HG03060 (cell line): Measurements from ENCODE around the gene CEP290.
A peak's percentile ranks its signal among the peaks of the same experiment; 100 is the strongest.
"Not testable (repeated sequence)": the region's sequence is repeated elsewhere in the genome, so short reads cannot be mapped to it uniquely, and the experiment has no call there.

ENCODE experiments used
- ATAC-seq: cut with Tn5 transposase; IDR thresholded peaks from one replicate; pipeline ENCODE4 v1.9.1; 2021; ENCODE audit warnings: low read depth, moderate number of reproducible peaks; ENCODE audit not compliant: unreplicated experiment

The CEP290 gene

GRCh38 chr12:88144546-88145468, 2.9 kb upstream of the CEP290 start:
- no peak for ATAC-seq

GRCh38 chr12:88144037-88144436, 2.1 kb upstream of the CEP290 start:
- ATAC-seq, result no peak

DNA sequence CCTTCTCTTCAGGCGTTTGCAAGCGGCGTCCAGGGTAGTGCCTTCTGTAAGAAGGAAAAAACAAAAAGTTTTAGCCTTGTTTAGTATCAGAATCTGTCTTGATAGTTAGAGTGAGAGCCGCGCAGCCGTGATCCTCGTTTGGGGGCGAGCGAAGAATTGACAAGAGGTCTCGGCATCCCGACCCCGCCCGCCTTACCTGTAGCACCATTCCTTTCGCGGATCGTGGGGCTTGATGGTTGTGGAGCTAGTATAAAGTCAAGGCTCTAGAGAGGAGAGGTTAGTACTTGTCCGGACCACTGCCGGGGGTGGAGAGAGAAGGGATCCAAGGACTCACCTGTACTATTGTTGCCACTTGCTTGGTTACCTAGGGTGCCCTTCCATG, 713 bp upstream of the CEP290 start:
- ATAC-seq, result no peak

- no peak for ATAC-seq
These were observed 489 bp downstream of the CEP290 start for GRCh38 chr12:88141425-88141773.

DNA sequence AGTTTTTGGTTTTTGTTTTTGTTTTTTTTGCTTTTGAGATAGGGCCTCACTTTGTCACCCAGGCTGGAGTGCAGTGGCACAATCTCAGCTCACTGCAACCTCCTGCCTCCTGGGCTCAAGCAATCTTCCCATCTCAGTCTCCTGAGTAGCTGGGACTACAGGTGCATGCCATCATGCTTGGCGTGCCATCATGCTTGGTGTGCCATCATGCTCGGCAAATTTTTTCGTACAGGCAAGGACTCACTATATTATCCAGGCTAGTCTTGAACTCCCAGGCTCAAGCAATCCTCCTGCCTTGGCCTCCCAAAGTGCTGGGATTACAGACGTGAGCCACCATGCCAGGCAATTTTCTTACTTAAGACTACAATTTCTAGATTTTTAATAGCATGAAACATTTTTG, 2.2 kb downstream of the CEP290 start:
- ATAC-seq, result not testable (repeated sequence)

- ATAC-seq, result not testable (repeated sequence)
These were observed 8.7 kb downstream of the CEP290 start for GRCh38 chr12:88133181-88133580.

DNA sequence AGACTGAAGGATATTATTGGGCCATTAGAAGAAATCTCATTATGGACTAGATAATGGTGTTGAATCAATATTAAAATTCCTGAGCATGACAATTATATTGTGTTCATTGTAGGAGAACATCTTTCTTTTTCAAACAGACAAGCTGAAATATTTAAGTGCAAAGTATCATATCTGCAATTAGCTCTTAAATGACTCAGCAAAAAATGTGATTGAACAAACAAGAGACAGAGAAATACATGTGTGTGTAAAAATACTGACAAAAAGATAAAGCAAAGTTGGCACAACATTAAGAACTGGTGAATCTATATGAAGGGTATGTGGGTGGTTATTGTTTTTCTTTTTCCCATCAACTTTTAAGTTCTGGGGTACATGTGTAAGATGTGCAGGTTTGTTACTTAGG, 9.5 kb downstream of the CEP290 start:
- no peak for ATAC-seq

GRCh38 chr12:88127855-88128254, 14.0 kb downstream of the CEP290 start:
- ATAC-seq, result no peak

DNA sequence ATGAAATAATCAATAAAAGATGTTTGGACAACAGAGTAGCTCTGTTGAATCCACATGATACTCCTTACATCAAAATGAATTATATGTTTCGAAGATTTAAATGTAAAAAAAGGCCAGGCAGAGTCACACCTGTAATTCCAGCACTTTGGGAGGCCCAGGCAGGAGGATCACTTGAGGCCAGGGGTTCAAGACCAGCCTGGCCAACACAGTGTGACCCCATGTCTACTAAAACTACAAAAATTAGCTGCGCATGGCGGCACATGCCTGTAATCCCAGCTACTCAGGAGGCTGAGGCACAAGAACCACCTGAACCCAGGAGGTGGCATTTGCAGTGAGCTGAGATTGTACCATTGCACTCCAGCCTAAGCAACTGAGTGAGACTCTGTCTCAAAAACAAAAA, 14.8 kb downstream of the CEP290 start:
- no peak for ATAC-seq

DNA sequence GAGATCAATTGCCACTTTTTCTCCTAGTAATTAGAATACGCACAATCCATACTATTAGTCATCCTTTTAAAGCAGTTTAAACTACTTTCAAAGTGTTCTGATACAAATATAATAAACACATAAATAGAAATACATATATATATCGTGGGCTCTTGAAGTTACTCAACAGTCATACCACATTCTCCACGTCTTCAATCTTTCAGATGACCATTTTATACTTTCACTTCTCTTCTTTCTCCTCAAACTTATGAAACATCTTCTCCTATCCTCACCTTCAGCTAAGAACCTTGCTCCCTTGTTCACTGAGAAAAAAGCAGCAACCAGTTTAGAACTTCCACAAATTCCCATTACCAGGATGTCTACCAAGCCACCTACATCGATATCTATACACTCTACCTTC, 19.2 kb downstream of the CEP290 start:
- no peak for ATAC-seq

DNA sequence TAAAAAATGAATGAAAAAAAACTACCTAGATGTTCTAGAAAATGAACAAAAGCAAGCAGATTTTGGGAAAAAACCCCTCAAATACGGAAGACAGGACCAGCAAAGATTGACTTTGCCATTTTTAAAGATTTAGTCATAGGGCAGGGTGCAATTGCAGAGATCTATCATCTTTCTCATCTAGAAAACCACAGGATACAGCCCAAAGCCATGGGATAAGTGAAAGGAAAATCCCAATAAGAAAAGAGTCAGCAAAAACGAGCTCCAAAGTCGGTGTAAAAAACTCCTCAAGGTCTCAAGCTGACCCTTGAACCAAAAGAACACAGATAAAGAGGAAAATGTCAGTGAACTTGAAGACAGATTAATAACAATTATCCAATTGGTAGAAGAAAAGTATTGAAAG, 28.0 kb downstream of the CEP290 start:
- ATAC-seq, result no peak

DNA sequence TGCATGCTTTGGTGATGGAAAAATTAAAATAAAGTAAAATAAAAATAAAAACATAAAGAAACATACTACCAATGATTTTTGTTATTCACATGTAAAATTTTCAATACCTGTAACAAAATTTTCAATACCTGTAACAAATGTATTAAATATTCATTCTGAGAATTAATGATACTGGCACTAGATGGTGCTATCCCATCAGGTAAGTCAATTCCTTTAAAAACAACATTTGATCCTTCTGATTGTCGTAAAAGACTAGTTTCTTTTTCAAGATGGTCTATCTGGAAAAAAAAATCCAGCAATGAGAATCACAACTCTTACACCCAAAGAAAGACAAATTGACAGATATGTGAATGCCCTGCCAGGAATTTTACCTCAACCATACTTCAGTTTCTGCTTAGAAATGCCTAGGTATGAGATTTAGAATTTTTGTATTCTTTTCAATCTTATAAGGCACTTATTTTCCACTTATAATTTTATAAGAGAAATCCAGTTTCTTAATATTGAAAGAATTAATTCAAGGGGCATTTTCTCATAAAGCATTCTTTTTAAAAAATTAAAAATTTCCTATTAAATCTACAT, 30.7 kb downstream of the CEP290 start:
- ATAC-seq, result no peak

DNA sequence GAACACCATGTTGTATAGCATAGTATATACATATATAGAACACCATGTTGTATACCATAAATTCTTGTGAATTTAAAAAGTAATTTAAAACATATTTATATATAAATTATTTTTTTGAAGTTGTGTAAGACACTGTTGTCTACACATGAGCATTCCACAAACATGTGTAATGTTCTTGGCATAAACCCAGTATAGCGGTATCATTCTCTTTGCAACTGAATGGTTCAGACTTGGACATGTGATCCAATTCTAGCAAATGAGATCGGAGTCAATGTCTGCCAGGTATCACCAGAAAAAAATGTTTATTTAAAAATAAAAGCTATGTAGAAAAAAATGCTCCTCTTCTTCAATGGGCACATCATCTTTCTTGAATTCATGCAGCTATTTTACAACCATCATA, 33.9 kb downstream of the CEP290 start:
- ATAC-seq, result no peak

DNA sequence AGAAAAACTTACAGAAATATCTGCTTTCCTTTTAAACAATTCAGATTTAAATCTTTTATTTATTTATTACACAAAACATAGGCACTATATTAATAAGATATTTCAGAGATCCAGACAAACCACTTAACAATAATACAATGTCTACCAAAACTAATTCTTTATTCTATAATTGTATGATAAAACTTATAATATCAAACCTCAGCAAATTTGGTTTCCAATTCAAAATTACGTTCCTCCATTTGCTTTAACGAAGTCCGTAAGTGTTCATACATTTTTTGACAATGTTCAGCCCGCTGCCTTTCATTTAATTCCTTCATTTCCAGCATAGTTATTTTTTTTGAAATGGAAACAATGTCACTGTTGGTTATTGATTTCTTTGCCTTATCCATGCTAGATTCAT, 48.3 kb downstream of the CEP290 start:
- no peak for ATAC-seq

GRCh38 chr12:88092771-88093170, 49.1 kb downstream of the CEP290 start:
- ATAC-seq, result no peak

GRCh38 chr12:88084210-88084609, 57.7 kb downstream of the CEP290 start:
- no peak for ATAC-seq

GRCh38 chr12:88083634-88084033, 58.3 kb downstream of the CEP290 start:
- ATAC-seq, result no peak

GRCh38 chr12:88081247-88081646, 60.6 kb downstream of the CEP290 start:
- ATAC-seq, result no peak

- no peak for ATAC-seq
These were observed 74.6 kb downstream of the CEP290 start for GRCh38 chr12:88067301-88067700.

- peak; percentile 92 for ATAC-seq
These were observed 78.5 kb downstream of the CEP290 start for GRCh38 chr12:88063375-88063774.

- peak; percentile 48 for ATAC-seq
These were observed 79.4 kb downstream of the CEP290 start for GRCh38 chr12:88062474-88062873.

DNA sequence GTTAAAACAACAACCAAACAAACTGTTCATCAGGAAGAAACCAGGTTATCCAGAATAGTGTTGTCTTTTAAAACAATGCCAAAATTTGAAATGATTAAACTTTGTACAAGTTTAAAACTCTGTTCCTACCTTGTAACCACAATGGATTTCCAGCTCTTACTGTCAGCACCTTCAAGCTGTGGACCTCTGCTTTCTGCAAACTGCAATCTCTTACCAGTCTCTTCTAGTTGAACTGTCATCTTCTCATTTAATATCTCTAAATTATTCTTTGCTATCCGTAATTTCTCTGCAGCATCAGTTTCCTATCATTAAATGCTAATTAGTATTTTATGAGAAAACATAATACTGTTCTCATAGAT, 83.2 kb downstream of the CEP290 start:
- ATAC-seq, result no peak
